Muscle layer of colon (tissue), 2 donors: Measurements from ENCODE around the gene ARHGAP8.

ENCODE experiments used
- H3K27ac ChIP-seq: one replicate; pipeline ENCODE4 v1.7.0; 2013; ENCODE audit warnings: low read depth, mild to moderate bottlenecking, low read length, moderate library complexity
- H3K27me3 ChIP-seq, 2 donors: one replicate each; pipeline ENCODE4 v1.7.0; 2013; ENCODE audit warnings: low read length in 2 of 2, mild to moderate bottlenecking in 2 of 2; ENCODE audit not compliant: insufficient read depth in 2 of 2, control insufficient read depth in 1 of 2
- H3K36me3 ChIP-seq: one replicate; pipeline ENCODE4 v1.7.0; 2013; ENCODE audit warnings: mild to moderate bottlenecking, low read length; ENCODE audit not compliant: insufficient read depth
- H3K4me1 ChIP-seq: one replicate; pipeline ENCODE4 v1.7.0; 2013; ENCODE audit warnings: mild to moderate bottlenecking, low read length; ENCODE audit not compliant: insufficient read depth
- H3K4me3 ChIP-seq, 2 donors: one replicate each; pipeline ENCODE4 v1.7.0; 2013; ENCODE audit warnings: low read length in 2 of 2, low read depth in 1 of 2, mild to moderate bottlenecking in 1 of 2, moderate library complexity in 1 of 2
- H3K9ac ChIP-seq: one replicate; pipeline ENCODE4 v1.7.0; 2013; ENCODE audit warnings: low read length
- H3K9me3 ChIP-seq: one replicate; pipeline ENCODE4 v1.7.0; 2013; ENCODE audit warnings: mild to moderate bottlenecking, low read length
- donor health status: abdominal sarcoma.
- donor health status: Adenocarcinoma of cecum.

Gene ARHGAP8

DNA sequence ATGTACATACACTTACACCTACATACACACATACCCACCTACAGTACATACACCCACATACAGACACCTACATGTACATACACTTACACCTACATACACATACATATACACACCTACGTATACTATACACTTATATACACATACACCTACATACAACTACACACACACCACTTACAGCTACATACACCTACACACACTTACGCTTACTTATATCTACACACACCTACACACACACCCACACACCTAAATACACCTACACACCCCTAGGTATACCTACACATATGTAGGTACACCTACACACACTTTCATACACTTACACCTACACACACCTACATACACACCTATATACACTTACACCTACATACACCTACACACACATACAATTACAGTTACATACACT, 61.0 kb downstream of the ARHGAP8 start:
- Histone ChIP-seq H3K4me1 (no peaks in the 10 kb centered on the region), H3K27me3 (no peaks in the 10 kb centered on the region), H3K27ac (no peak overlapping the region), H3K36me3 (no peaks in the 10 kb centered on the region), H3K9ac (no peak overlapping the region), H3K4me3 (no peak overlapping the region), H3K9me3 (no peaks in the 10 kb centered on the region)

DNA sequence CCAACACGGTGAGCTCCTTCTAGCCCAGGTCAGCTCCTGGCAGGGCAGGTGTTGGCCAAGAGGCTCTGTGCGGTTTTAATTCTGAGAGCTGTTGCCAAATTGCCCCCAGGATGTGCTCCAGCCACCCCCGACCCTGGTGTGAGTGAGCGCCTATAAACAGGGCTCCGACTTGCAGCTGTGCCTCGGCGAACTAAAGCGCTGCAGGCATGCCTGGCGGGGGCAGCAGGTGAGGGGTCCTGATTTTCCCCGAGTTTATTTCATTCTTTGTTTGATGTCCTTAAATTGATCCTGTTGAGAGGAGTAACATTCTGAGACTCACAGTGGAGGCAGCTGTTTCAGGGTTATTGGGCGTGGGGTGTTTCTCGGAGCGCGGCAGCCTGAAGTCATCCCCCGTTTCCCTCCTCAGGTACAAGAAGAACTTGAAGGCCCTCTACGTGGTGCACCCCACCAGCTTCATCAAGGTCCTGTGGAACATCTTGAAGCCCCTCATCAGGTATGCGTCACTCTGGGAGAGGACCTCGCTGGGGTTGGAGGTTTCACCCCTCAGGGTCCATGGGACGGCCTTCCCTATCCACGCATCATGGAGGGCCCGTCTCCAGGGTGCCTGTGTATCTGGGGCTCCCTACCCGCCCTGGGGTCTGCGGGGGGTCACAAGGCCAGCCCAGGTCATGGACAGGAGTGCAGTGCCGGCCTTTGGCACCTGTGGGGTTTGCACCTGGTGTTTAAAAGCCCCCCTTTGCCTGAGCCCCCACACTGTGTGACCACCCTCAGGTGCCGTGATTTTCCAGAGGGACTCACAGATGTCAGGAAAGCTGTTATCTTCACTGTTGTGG, 62.1 kb downstream of the ARHGAP8 start:
- no peaks in the 10 kb centered on the region for H3K27me3 ChIP-seq
- no peak overlapping the region for H3K9ac ChIP-seq
- H3K4me1 ChIP-seq, result no peaks in the 10 kb centered on the region
- no peak overlapping the region for H3K4me3 ChIP-seq
- no peaks in the 10 kb centered on the region for H3K36me3 ChIP-seq
- H3K27ac ChIP-seq, result no peak overlapping the region
- H3K9me3 ChIP-seq, result no peaks in the 10 kb centered on the region

DNA sequence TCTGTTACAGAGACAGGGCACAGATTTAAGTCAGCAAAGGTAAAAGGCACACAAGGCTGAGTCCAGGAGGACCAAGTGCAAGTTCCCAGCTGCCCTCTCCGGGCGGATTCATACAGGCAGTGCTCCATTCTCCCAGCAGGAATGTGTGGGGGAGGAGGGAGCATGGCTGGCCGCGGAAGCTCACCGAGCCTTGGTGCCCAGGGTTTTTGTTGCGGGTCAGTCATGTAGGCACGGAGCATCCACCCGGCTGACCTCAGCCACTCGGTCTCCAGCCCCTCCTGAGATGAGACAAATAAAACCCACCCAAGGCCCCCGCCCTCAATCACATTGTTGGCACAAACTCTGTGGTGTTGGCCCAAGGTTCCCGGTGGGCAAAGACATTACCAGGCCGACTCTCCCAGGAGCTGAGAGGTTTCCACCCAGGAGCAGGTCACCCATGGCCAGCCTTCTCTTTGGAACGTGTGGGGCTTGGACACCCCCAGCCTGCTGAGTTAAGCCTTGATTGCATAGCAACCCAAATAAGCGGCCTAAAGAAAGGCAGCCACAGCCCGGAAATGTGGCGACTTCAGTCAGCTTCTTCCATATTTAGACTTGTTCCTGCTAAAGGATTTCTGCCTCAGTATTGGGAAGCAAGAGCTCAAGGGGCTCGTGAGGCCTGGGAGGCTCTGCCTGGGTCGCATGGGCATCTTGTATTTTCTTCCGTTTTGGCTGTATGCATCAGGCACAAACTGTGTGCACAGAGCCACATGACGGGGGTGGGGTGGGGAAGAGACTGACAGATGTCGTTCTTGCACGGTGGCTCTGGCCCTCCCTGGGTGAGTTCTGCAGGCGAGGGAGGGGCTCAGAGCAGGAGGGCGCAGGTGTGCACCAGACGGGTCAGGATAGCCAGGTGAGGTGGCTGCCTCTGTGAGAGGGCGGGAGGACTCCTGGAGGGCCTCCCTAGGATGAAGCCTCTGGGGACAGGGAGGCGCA, 63.0 kb downstream of the ARHGAP8 start:
- Histone ChIP-seq H3K27me3 (no peaks in the 10 kb centered on the region), H3K4me3 (no peak overlapping the region), H3K9ac (no peak overlapping the region), H3K27ac (no peak overlapping the region), H3K9me3 (no peaks in the 10 kb centered on the region), H3K36me3 (no peaks in the 10 kb centered on the region), H3K4me1 (no peaks in the 10 kb centered on the region)

DNA sequence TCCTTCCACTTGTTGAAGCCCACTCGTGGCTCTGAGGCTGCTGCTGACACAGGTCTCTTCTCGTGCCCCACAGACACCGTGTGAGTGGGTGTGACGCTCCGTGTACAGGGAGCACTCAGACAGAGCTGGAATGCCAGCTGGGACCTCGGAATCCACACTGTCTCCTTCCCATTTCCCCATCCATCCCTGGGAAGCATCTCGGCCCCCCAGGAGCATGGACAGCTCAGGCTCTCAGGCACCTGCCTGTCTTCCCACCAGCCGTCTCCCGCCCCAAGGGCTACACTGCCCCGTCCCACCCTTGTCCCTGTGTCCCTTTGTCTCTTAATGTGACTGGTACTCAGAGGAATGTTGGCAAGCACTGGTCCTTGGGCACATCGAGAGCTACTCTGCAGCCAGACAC, 63.8 kb downstream of the ARHGAP8 start:
- H3K27ac ChIP-seq, result no peak overlapping the region
- no peaks in the 10 kb centered on the region for H3K36me3 ChIP-seq
- H3K4me3 ChIP-seq, result no peak overlapping the region
- no peaks in the 10 kb centered on the region for H3K4me1 ChIP-seq
- H3K9me3 ChIP-seq, result no peaks in the 10 kb centered on the region
- H3K9ac ChIP-seq, result no peak overlapping the region
- H3K27me3 ChIP-seq, result no peaks in the 10 kb centered on the region

DNA sequence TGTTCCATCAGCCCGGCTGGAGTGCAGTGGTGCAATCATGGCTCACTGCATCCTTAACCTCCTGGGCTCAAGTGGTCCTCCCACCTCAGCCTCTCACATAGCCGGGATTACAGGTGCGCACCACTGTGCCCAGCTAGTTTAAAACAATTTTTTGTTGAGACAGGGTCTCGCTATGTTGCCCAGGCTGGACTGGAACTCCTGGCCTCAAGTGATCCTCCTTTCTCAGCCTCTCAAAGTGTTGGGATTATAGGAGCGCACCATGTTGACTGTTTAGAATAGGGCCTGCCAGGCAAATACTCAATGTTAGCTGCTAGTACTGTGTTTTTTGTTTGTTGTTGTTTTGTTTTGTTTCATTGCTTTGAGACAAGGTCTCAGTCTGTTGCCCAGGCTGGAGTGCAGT, 66.4 kb downstream of the ARHGAP8 start:
- Histone ChIP-seq H3K4me1 (no peaks in the 10 kb centered on the region), H3K9ac (no peak overlapping the region), H3K36me3 (no peaks in the 10 kb centered on the region), H3K9me3 (no peaks in the 10 kb centered on the region), H3K27ac (no peak overlapping the region), H3K27me3 (peaks cover 0 to under 1% of the 10 kb centered on the region in 2 donors), H3K4me3 (no peak overlapping the region)

DNA sequence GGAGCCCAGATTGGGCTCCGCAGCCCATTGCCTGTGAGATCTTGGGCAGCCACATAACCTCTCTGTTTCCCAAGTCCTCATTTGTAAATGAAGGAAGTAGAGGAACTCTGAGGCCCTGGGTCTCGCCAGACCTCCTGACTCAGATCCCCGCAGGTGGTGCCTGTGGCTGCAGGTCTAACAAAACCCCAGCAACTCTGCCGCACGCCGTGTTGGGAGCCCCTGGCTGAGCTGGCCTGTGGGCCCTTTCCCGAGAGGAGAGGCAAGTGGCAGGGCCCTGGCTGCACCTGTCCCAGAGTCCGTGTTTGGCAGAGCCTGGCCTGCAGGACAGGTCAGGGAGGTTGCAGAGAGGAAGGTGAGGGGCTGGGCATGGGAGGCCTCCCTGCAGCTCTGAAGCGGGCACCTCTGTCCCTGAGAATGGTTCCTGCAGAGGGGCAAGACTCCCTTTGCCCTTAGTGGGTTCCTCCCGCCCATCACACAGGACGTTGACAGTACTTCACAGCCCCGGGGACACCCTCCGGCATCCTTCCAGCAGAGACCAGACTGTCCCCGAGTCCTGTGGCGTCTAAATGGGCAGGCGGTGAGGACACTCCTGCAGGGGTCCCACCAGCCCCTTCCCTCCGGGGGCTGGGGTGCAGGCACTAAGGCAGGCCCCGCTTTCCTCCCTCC, 67.7 kb downstream of the ARHGAP8 start:
- Histone ChIP-seq H3K9me3 (no peaks in the 10 kb centered on the region), H3K4me1 (no peaks in the 10 kb centered on the region), H3K36me3 (no peaks in the 10 kb centered on the region), H3K9ac (no peak overlapping the region), H3K27me3 (peaks cover 0 to 5% of the 10 kb centered on the region in 2 donors), H3K27ac (no peak overlapping the region), H3K4me3 (no peak overlapping the region)

DNA sequence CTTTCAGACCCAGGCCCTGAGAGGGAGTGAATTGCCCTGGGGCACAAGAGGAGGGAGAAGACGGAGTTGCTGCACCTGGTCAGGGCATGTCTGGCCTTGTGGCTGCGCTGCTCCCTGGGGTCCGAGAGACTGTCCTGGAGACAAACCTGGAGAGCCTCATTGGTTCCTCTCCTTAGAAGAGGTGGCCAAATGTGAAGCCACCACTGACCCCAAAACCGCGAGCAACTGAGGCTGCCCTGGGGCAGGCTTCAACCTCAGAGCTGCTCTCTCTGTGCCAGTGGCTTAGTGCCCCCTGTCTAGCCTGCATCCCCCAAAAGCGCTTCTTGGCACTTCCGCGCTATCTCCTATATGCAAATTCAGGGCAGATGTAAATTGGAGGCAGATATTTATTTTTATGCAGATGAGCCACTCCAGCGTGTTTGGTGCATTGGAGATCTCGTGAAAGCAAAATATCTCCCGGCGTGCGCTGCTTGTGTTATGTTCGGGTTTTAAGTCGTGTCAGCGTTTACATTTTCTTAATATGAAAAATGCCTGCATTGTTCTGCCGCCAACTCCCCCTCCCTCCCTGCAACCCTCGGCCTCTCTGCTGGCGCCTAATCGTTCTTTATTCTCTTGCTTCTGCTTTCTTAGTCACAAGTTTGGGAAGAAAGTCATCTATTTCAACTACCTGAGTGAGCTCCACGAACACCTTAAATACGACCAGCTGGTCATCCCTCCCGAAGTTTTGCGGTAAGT, 69.5 kb downstream of the ARHGAP8 start:
- H3K9ac ChIP-seq, result no peak overlapping the region
- no peaks in the 10 kb centered on the region for H3K4me1 ChIP-seq
- H3K9me3 ChIP-seq, result no peaks in the 10 kb centered on the region
- H3K4me3 ChIP-seq, result no peak overlapping the region
- H3K36me3 ChIP-seq, result no peaks in the 10 kb centered on the region
- peaks cover 0 to 5% of the 10 kb centered on the region in 2 donors for H3K27me3 ChIP-seq
- H3K27ac ChIP-seq, result no peak overlapping the region

DNA sequence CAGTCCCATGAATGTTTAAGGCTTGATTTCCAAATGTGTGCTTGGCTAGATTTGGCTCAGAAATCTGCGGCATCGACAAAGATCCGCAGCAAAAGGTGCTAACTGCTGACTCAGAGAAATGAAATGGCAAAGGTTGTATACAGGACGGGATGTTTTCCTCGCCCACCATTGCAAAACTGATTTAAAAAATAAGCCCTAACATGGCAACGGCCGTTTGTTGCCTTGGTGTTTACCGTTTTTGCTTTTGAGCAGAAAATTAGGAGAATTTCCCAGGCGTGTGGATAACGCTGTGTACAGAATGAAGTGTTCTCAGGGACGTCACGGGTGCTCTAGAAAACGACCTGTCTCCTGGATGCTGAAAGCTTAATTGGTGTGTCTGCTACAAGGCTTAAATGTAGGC, 70.2 kb downstream of the ARHGAP8 start:
- Histone ChIP-seq H3K4me3 (no peak overlapping the region), H3K27ac (no peak overlapping the region), H3K9ac (no peak overlapping the region), H3K27me3 (peaks cover 0 to 5% of the 10 kb centered on the region in 2 donors), H3K9me3 (no peaks in the 10 kb centered on the region), H3K4me1 (no peaks in the 10 kb centered on the region), H3K36me3 (no peaks in the 10 kb centered on the region)

DNA sequence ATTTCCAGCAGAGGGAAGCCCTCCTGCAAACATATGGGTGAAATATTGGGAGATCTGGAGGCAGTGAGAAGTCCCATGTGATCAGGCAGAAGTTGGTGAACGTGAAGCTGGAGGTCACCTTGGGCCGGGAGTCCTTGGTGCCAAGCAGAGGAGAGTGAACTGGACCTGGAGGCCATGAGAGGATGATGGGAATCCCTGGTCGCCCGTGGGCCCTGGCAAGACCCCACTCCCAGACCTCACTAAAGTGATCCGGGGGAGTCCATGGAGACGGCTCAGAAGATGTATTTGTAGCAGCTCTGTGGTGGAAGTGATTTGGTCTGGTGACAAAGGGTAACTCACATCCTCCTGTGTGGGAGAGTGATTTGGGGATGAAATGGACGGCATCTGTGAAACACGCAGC, 71.0 kb downstream of the ARHGAP8 start:
- H3K27me3 ChIP-seq, result peaks cover 0 to 5% of the 10 kb centered on the region in 2 donors
- no peak overlapping the region for H3K4me3 ChIP-seq
- H3K9me3 ChIP-seq, result no peaks in the 10 kb centered on the region
- no peaks in the 10 kb centered on the region for H3K36me3 ChIP-seq
- no peaks in the 10 kb centered on the region for H3K4me1 ChIP-seq
- no peak overlapping the region for H3K9ac ChIP-seq
- no peak overlapping the region for H3K27ac ChIP-seq

DNA sequence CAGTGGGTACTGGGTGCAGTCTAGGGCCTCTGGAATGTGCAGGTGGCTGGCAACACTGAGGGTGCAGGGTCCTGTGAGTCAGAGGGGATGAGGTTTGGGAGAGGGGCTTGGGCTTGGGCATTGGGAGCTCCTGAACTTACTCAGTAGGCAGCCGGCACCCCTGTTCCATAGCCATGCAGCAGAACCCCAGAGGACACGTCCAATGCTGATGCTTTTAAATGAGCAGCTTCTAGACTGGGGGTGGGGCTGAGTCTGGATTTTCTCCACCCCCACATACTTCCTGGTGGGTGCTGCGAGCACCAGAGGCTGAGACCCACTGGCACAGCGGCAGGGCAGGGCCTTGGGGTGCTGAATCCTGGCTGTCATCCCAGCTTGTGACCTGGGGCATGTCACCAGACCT, 71.4 kb downstream of the ARHGAP8 start:
- Histone ChIP-seq H3K4me1 (no peaks in the 10 kb centered on the region), H3K36me3 (no peaks in the 10 kb centered on the region), H3K4me3 (no peak overlapping the region), H3K9me3 (no peaks in the 10 kb centered on the region), H3K9ac (no peak overlapping the region), H3K27me3 (peaks cover 0 to 5% of the 10 kb centered on the region in 2 donors), H3K27ac (no peak overlapping the region)

DNA sequence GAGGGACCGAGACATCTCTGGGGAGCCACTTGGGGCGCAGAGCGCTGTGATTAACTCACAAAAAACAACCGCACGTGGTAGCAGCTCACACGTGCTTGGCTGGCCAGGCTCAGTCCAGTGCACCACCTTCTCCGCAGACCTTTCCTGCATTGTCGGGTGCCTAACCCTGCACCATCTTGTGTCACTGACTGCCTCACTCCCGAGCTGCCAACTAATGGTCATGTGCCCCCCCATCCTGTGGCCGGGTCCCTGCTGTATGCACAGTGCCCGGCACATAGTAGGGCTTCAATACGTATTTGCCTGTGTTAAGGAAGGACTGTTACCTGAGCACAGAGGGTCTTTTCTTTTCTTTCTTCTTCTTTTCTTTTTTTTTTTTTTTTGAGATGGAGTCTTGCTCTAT, 71.9 kb downstream of the ARHGAP8 start:
- no peaks in the 10 kb centered on the region for H3K9me3 ChIP-seq

More for the DNA sequence above, 71.9 kb downstream of the ARHGAP8 start:
- Histone ChIP-seq H3K4me1 (no peaks in the 10 kb centered on the region), H3K27ac (no peak overlapping the region), H3K4me3 (no peak overlapping the region), H3K9ac (no peak overlapping the region), H3K27me3 (peaks cover 0 to 5% of the 10 kb centered on the region in 2 donors), H3K36me3 (no peaks in the 10 kb centered on the region)
